A549 (cell line): ENCODE measurements around the gene MAN1C1.

Experiments used
- CTCF ChIP-seq: fragments of >200 bp; sonication (Bioruptor Twin); formaldehyde crosslinking; IDR thresholded peaks from 3 replicates; pipeline ENCODE4 v1.5.1; 2016
- EP300 ChIP-seq, 2 experiments: fragments of >200 bp; sonication (Bioruptor Twin); formaldehyde crosslinking; IDR thresholded peaks; 2 replicates in 1 of 2; 3 replicates in 1 of 2; pipeline ENCODE4 v1.6.1; 2016 to 2017
- HOXA7 ChIP-seq: fragments of 250-450 bp; sonication (Bioruptor Pico); IDR thresholded peaks from 2 replicates; pipeline ENCODE4 v1.5.0; 2020; ENCODE audit warnings: mild to moderate bottlenecking, moderate library complexity
- JUN ChIP-seq, 2 experiments: fragments of >200 bp; sonication (Bioruptor Twin); formaldehyde crosslinking; IDR thresholded peaks; 2 replicates in 1 of 2; 3 replicates in 1 of 2; pipeline ENCODE4 v1.6.1; 2016 to 2017
- RAD21 ChIP-seq, 2 experiments: fragments of >200 bp in 1 of 2; sonication (Bioruptor Twin) in 1 of 2; formaldehyde crosslinking in 1 of 2; IDR thresholded peaks in 1 of 2; conservative IDR thresholded peaks in 1 of 2; 2 replicates in 1 of 2; 3 replicates in 1 of 2; pipeline ENCODE4 v1.6.1; 2012 to 2018; ENCODE audit warnings: inconsistent platforms in 1 of 2
- RCOR1 ChIP-seq: fragments of 150-350 bp; IDR thresholded peaks from 2 replicates; pipeline ENCODE4 v1.6.1; 2014; ENCODE audit warnings: antibody characterized with exemption, low read length, low read depth
- REST ChIP-seq: fragments of 200-600 bp; sonication (generic); IDR thresholded peaks from 2 replicates; pipeline ENCODE4 v1.6.1; 2016; ENCODE audit warnings: antibody characterized with exemption, mild to moderate bottlenecking, moderate library complexity
- SMC3 ChIP-seq: fragments of >200 bp; sonication (Bioruptor Twin); formaldehyde crosslinking; IDR thresholded peaks from 3 replicates; pipeline ENCODE4 v1.6.1; 2018; ENCODE audit warnings: inconsistent platforms
- ZFP36 ChIP-seq: fragments of 450-650 bp; IDR thresholded peaks from 2 replicates; pipeline ENCODE4 v1.6.1; 2014; ENCODE audit warnings: borderline replicate concordance; ENCODE audit not compliant: partially characterized antibody
- TF ChIP-seq, protein P1 (sequence below): fragments of >200 bp; sonication (Bioruptor Twin); formaldehyde crosslinking; IDR thresholded peaks from 2 replicates; pipeline ENCODE4 v1.6.1; 2016

DNA sequence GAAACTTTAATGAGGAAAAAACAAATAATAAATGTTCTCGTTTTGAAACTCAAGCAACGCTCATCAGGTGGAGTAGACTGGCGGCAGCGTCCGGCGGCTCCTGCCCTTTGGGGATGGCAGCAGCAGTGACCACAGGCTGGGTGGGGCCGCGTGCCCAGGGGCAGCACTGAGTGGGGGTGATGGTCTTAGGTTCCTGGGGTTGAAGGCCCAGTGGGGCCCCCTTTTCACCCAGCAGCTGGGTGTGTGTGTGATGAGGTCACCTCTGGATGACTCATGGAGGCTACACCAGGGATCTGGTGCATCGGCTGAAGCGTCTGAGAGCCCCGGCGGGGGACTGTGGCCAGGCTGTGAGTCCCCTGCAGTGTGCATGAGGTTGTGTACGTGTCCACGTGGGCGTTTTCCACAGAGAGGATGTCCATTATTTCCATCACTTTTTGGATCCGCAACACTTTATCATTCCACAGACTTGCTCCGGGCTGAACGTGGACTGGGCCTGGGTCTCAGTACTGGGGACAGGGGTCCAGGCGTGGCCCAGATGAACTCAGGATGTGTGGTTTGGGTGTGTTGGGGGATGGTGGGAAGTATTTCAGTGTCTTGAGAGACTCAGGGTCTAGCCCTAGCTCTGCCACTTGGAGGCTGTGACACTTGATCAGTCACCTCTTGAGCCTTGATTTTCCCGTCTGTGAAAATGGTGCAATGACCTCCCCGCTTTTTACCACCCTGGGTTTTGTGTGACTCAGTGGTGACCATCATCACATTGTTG lies 47.6 kb upstream of the MAN1C1 start:
- no peak for TF ChIP-seq SMC3
- no peak for TF ChIP-seq CTCF
- TF ChIP-seq, protein P1, sequence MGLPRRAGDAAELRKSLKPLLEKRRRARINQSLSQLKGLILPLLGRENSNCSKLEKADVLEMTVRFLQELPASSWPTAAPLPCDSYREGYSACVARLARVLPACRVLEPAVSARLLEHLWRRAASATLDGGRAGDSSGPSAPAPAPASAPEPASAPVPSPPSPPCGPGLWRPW = no peak
- no peak for TF ChIP-seq EP300 (IDR thresholded peaks at IDR 0.05)
- no peak for TF ChIP-seq REST
- TF ChIP-seq ZFP36 = no peak
- no peak for TF ChIP-seq HOXA7
- no peak for TF ChIP-seq RCOR1
- TF ChIP-seq JUN (IDR thresholded peaks at IDR 0.05) = no peak
- TF ChIP-seq RAD21 (conservative IDR thresholded peaks at IDR 0.05 in 1 of 2, IDR thresholded peaks at IDR 0.05 in 1 of 2) = no peak
